GM18526 (cell line): ENCODE results near the gene CD3G.

Experiments used
- POLR2A ChIP-seq: IDR thresholded peaks from 3 replicates; pipeline ENCODE4 v1.6.1; 2011; ENCODE audit not compliant: insufficient read length; ENCODE audit errors: extremely low read depth

Gene CD3G

DNA sequence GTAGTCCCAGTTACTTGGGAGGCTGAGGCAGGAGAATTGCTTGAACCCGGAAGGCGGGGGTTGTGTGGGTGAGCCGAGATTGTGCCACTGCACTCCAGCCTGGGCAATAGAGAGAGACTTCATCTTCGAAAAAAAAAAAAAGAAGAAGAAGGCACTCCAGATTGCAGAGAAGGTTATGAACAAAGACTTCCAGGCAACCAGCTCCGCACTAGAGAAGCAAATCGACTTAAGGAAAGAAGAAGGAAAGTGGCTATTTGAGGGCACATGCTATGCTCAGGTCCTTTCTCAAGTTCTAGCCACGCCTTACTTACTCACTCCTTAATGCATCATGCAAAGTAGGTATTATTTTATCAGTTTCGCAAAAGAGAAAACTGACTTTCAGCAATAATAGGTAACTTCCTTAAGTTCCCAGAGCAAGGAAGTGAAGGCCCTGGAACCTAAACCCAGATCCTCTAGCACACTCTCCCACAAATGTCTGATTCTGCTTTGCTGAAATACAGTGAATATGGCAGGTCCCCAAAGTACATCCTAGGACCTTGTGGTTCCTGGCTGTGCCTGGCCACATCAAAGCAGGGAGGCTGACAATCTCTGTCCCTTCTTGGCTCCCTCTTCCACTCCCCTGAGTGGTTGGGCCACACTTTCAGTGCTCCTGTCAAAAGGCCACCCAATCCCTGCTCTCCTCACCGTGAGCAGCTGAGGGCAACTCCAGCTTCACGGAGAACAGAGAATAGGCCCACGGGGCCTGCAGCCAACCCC lies 25.4 kb upstream of the CD3G start:
- no peak for TF ChIP-seq POLR2A

GRCh38 chr11:118319337-118319707 lies 24.8 kb upstream of the CD3G start:
- TF ChIP-seq POLR2A, result no peak

DNA sequence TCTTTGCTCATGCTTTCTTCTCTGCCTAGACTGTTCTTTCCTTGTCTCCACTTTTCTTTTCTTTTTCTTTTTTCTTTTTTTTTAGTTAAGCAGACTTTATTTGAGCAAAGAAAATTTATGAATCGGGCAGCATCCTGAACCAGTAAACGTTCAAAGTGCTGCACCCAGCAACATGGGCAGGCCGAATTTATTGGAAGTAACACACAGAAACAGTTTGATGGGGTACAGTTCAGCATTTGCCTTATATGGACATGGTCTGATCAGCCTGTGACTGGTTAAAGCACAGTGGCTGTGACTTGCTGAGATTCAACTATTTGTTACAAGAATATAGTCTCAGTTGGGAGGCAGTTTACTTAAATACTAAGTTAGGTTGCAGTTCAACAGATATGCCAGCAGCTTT lies 23.6 kb upstream of the CD3G start:
- TF ChIP-seq POLR2A, result no peak

DNA sequence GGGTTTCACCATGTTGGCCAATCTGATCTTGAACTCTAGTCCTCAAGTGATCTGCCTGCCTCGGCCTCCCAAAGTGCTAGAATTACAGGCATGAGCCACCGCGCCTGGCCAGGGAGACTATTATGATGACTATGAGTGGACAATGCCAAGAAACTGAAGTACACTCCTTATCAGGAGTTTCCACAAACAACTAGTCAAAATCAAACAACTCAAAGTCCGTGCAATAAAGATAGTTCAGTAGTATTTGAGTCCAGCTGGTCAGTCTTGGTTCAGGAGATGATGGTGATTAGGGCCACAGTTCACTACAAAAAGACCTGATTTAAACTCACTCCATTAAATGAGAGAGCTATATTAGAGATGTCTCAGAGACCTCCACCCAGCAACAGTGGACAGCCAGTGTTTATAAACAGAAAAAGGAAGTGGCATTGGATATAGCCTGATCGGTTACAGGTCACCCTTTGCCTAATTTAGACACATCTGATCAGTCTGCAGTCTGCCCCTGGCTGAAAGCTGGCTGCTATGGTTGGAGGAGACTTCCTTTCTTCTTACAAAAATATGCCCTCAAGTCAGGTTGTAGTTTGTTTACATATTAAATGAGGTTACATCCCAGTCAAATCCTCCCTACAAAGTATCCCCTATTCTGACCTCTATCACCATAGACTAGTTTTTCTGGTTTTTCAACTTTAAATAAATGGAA lies 22.6 kb upstream of the CD3G start:
- TF ChIP-seq POLR2A, result no peak

DNA sequence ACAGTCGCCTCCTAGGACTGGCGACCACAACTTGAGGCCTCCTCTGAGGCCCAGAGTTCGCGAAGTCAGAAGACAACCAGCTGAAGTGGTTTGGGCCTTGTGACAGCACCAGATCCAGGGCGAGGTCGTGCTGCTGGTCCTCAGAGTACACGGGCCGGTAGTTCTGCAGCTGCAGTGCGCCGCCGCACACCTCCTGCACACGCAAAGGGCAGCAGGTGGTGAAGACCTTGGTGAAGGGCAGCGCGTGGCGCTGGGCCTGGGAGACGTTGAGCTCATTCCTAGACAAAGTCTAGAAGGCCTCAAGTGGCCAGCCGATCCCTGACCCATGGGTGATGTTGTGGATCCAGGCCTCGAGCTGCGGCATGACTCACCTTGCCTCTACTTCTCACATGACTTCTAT lies 21.4 kb upstream of the CD3G start:
- no peak for TF ChIP-seq POLR2A

- TF ChIP-seq POLR2A, result no peak
These were observed 18.9 kb upstream of the CD3G start for GRCh38 chr11:118325283-118325682.

GRCh38 chr11:118328745-118329144 lies 15.4 kb upstream of the CD3G start:
- TF ChIP-seq POLR2A, result no peak

DNA sequence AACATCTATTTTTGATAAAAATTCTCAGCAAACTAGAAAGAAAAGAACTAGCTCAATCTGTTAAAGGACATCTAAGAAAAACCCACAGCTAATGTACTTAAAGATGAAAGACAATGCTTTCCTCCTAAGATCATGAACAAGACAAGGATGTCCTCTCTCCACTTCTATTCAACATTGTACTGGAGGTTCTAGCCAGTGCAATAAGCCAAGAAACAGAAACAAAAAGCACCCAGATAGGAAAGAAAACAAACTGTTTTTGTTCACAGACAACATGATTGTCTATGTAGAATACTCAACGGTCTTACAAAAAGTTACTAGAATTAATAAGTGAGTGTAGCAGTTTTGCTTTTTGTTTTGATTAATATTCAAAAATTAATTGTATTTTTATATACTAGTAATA lies 9.4 kb upstream of the CD3G start:
- no peak for TF ChIP-seq POLR2A

DNA sequence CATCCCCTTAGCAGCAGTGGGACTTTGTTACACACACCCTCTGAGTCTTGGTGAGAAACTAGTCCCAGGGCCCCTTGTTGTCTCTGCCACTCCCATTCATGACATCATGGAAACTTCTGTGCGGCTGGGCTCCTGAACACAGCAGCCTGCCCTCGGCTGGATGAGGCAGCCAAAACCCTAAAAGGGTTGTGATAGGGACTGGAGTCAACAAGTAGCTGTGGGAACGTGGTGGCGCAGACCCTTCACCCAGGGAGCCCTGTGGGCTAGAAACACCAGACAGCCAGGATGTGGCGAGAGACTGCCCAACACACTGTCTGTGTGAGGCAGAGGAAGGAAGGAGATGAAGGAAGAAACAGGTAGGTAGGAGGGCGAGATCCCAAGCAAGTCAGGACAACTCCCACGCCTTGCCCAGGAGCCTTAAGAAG lies 5.5 kb upstream of the CD3G start:
- TF ChIP-seq POLR2A, result no peak

DNA sequence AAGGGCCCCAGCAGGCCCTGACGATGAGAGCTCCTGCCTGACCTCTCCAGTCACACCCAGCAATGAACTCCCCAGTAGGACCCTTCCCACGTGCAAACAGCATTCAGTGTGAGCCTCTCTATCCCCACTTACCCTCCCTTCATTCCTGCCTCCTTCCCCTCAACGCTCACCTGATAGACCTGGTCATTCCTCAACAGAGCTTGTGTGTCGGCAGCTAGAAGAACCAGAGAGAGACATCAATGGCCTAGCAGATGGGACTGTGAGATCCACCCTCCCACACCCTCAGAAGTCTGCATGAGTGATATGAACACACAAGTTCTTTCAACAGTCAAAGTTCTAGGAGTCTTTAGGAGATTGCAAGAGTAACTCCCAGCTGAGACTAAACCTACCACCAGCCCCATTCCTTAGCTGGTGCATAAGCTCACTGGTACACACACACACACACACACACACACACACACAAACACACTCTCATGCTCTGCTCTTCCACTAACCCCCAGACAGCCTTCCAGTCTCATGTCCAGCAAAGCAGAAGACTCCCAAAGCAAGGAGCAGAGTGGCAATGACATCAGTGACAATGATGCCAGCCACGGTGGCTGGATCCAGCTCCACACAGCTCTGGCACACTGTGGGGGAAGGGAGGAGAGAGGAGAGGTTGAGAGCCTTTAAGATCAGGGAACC lies 4.7 kb upstream of the CD3G start:
- no peak for TF ChIP-seq POLR2A

GRCh38 chr11:118340449-118340848 lies 3.7 kb upstream of the CD3G start:
- no peak for TF ChIP-seq POLR2A

GRCh38 chr11:118341261-118341660 lies 2.9 kb upstream of the CD3G start:
- no peak for TF ChIP-seq POLR2A

DNA sequence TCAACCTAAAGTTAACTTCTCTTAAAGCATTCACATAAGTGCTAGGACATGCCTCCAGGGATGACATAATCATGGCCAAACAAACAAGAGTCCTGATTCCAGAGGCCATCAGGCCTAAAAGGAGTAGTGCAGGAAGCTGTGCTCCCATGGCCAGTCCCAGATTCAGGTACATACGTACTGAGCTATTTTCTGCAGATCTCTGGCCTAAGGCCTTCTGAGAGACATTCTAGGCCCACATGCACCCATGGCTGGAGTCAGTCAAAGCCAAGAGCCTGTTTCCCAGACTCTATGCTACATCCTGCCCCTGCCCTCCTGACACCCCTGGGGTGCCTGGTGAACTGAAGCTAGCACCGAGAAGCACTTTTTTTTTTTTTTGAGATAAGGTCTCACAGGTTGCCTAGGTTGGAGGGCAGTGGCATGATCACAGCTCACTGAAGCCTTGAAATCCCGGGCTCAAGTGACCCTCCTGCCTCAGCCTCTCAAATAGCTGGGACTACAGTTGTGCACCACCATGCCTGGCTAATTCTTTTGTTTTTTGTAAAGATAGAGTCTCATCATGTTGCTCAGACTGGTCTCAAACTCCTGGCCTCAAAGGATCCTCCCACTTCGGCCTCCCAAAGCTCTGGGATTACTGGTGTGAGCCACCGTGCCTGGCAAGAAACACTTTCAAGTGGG lies 2.2 kb upstream of the CD3G start:
- no peak for TF ChIP-seq POLR2A

- no peak for TF ChIP-seq POLR2A
These were observed 1.5 kb upstream of the CD3G start, which contains the start of gene CD3D for GRCh38 chr11:118342503-118343161. Gene CD3D, minus strand, starts transcription at chr11:118342705. Its CDS starts 98 bp downstream, at chr11:118342607.

- TF ChIP-seq POLR2A, result no peak
These were observed 896 bp upstream of the CD3G start for GRCh38 chr11:118343248-118343647.

DNA sequence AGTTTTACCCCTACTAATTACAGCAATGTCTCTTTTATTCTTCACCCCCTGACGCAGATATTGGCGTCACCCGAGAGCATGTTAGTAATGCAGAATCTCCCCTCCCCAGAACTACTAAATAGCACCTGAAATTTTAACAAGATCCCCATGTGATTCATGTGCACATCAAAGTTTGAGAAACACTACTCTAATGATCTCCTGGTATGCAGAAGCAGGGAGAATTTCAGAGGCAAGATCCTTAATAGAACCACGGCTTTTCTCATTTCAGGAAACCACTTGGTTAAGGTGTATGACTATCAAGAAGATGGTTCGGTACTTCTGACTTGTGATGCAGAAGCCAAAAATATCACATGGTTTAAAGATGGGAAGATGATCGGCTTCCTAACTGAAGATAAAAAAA lies 5.3 kb downstream of the CD3G start:
- no peak for TF ChIP-seq POLR2A
